ENCODE results near the gene PLPPR1.

The PLPPR1 gene

GRCh38 chr9:101229606-101230005, 201.1 kb downstream of the PLPPR1 start:
- Histone ChIP-seq H3K4me1 (ENCODE audit: low read depth, poor library complexity, severe bottlenecking) (peaks cover 28% of the 10 kb centered on the region), H2AFZ (ENCODE audit: low read depth) (no peak overlapping the region), H4K20me1 (ENCODE audit: insufficient read depth) (no peaks in the 10 kb centered on the region), H3K9ac (no peak overlapping the region), H3K27me3 (ENCODE audit: insufficient read depth, low read depth) (no peaks in the 10 kb centered on the region), H3K79me2 (ENCODE audit: insufficient read depth, low read depth) (no peaks in the 10 kb centered on the region), H3K36me3 (ENCODE audit: insufficient read depth) (no peaks in the 10 kb centered on the region), H3K27ac (no peak overlapping the region), H3K4me2 (no peak overlapping the region), H3K4me3 (IDR thresholded peaks at IDR 0.05; ENCODE audit: insufficient read depth, low read depth, low read length) (no peak overlapping the region)
- no peak for TF ChIP-seq CTCF (conservative IDR thresholded peaks at IDR 0.05; ENCODE audit: low read depth, low read length)

- Histone ChIP-seq H4K20me1 (ENCODE audit: insufficient read depth) (no peaks in the 10 kb centered on the region), H3K4me3 (IDR thresholded peaks at IDR 0.05; ENCODE audit: insufficient read depth, low read depth, low read length) (no peak overlapping the region), H2AFZ (ENCODE audit: low read depth) (no peak overlapping the region), H3K4me2 (0 out of 2 replicates have a peak overlapping the region, but pooled peaks have one; percentile 75), H3K4me1 (ENCODE audit: low read depth, poor library complexity, severe bottlenecking) (peaks cover 31% of the 10 kb centered on the region), H3K27ac (no peak overlapping the region), H3K9ac (no peak overlapping the region), H3K36me3 (ENCODE audit: insufficient read depth) (no peaks in the 10 kb centered on the region), H3K27me3 (ENCODE audit: insufficient read depth, low read depth) (no peaks in the 10 kb centered on the region), H3K79me2 (ENCODE audit: insufficient read depth, low read depth) (no peaks in the 10 kb centered on the region)
- TF ChIP-seq CTCF (conservative IDR thresholded peaks at IDR 0.05; ENCODE audit: low read depth, low read length): no peak
These were observed 204.0 kb downstream of the PLPPR1 start for GRCh38 chr9:101232405-101232977.

- Histone ChIP-seq H3K4me3 (IDR thresholded peaks at IDR 0.05; ENCODE audit: insufficient read depth, low read depth, low read length) (no peak overlapping the region), H3K36me3 (ENCODE audit: insufficient read depth) (no peaks in the 10 kb centered on the region), H3K4me2 (no peak overlapping the region), H4K20me1 (ENCODE audit: insufficient read depth) (no peaks in the 10 kb centered on the region), H2AFZ (ENCODE audit: low read depth) (no peak overlapping the region), H3K27me3 (ENCODE audit: insufficient read depth, low read depth) (no peaks in the 10 kb centered on the region), H3K9ac (no peak overlapping the region), H3K4me1 (ENCODE audit: low read depth, poor library complexity, severe bottlenecking) (peaks cover 23% of the 10 kb centered on the region), H3K79me2 (ENCODE audit: insufficient read depth, low read depth) (no peaks in the 10 kb centered on the region), H3K27ac (no peak overlapping the region)
- peak; percentile 65 for TF ChIP-seq CTCF (conservative IDR thresholded peaks at IDR 0.05; ENCODE audit: low read depth, low read length)
These were observed 206.8 kb downstream of the PLPPR1 start for GRCh38 chr9:101235105-101235866.

- Histone ChIP-seq H3K36me3 (ENCODE audit: insufficient read depth) (no peaks in the 10 kb centered on the region), H3K4me3 (IDR thresholded peaks at IDR 0.05; ENCODE audit: insufficient read depth, low read depth, low read length) (no peak overlapping the region), H2AFZ (ENCODE audit: low read depth) (no peak overlapping the region), H3K27ac (no peak overlapping the region), H3K9ac (no peak overlapping the region), H3K27me3 (ENCODE audit: insufficient read depth, low read depth) (no peaks in the 10 kb centered on the region), H3K79me2 (ENCODE audit: insufficient read depth, low read depth) (no peaks in the 10 kb centered on the region), H3K4me2 (no peak overlapping the region), H3K4me1 (ENCODE audit: low read depth, poor library complexity, severe bottlenecking) (no peaks in the 10 kb centered on the region), H4K20me1 (ENCODE audit: insufficient read depth) (no peaks in the 10 kb centered on the region)
- TF ChIP-seq CTCF (conservative IDR thresholded peaks at IDR 0.05; ENCODE audit: low read depth, low read length): no peak
These were observed 214.1 kb downstream of the PLPPR1 start for GRCh38 chr9:101242651-101243050.
